Testis (tissue), 2 donors: ENCODE results near the gene DLG2.

Experiments
- POLR2A ChIP-seq: fragments of 450-650 bp; IDR thresholded peaks from one replicate; pipeline ENCODE4 v1.6.1; 2017; ENCODE audit warnings: antibody characterized with exemption, mild to moderate bottlenecking, moderate library complexity
- TF ChIP-seq, protein P1 (sequence below), 3 experiments: fragments of 450-650 bp in 2 of 3; fragments of 200-600 bp in 1 of 3; sonication (generic) in 1 of 3; IDR thresholded peaks; one replicate each; pipeline ENCODE4 v1.5.1; 2016 to 2019; ENCODE audit warnings: antibody characterized with exemption in 3 of 3, mild to moderate bottlenecking in 2 of 3, moderate library complexity in 1 of 3

DNA sequence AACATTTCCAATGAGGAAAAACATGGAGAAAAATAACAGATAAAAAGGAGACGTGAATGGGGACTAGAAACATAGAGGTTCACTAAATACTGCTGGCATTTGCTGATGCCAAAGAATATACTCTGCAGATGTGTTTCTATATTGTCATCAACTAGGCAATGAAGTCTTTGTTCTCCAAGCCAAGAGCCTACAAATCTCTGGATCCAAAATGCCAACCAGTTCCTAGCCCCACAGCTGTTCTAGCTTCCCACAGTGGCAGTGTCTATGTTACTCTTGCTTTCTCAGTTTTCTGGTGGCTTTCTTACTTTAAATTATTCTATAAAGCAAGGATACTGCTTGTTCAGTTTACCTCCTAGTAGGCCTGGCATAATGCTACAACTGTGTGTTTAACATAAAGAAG, 1363.1 kb downstream of the DLG2 start:
- TF ChIP-seq, protein P1, sequence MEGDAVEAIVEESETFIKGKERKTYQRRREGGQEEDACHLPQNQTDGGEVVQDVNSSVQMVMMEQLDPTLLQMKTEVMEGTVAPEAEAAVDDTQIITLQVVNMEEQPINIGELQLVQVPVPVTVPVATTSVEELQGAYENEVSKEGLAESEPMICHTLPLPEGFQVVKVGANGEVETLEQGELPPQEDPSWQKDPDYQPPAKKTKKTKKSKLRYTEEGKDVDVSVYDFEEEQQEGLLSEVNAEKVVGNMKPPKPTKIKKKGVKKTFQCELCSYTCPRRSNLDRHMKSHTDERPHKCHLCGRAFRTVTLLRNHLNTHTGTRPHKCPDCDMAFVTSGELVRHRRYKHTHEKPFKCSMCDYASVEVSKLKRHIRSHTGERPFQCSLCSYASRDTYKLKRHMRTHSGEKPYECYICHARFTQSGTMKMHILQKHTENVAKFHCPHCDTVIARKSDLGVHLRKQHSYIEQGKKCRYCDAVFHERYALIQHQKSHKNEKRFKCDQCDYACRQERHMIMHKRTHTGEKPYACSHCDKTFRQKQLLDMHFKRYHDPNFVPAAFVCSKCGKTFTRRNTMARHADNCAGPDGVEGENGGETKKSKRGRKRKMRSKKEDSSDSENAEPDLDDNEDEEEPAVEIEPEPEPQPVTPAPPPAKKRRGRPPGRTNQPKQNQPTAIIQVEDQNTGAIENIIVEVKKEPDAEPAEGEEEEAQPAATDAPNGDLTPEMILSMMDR (IDR thresholded peaks at IDR 0.05) = no peak
- TF ChIP-seq POLR2A = no peak
